Caki2 (cell line): ENCODE measurements around the gene FRAS1. TPM values are rescaled to one million over a fixed set of nuclear protein-coding genes. Genes with fewer than 3 reads are reported as not detected.

Source experiments
- DNase-seq: peaks from one replicate; pipeline ENCODE4 v3.0.0-alpha.2; 2015; ENCODE audit warnings: low read depth
- in situ Hi-C: cut with HindIII; loops from 2 replicates; pipeline ENCODE4 v1.10.0; 2016; ENCODE audit warnings: low sequenced_read_pairs, low pct_unique_long_range_greater_than_20kb, mixed read lengths
- total RNA-seq: library from RNA; depleted of rRNA; stranded (reverse); fragments of >200 nt; shearing (Covaris generic); gene quantifications from 2 replicates; pipeline ENCODE4 v1.2.3, GENCODE V29; 2014; ENCODE audit warnings: low replicate concordance; rRNA removed

Gene FRAS1
- total RNA-seq, 1 experiment from 2014 or later, result 0.30 TPM

DNA sequence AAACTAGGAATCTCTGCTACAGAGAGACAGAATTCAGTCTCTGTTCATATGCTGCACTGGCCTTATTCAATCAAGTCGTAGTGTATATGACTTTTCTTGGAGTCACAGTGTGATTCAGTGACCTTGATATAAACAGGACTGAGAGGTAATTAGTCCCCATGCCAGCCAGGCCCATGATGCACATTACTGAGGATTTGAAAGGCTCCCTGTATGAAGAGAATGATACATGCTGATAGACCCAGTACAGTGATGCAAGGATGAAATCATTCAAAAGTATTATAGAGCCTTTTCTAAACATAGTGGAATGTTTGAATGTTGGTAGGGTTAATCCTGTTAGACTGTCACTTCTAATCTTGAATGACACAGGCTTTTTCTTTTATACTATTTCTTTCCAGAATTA, 528.5 kb downstream of the FRAS1 start:
- no peak for DNase-seq
- in situ Hi-C loops, result no loop called here

DNA sequence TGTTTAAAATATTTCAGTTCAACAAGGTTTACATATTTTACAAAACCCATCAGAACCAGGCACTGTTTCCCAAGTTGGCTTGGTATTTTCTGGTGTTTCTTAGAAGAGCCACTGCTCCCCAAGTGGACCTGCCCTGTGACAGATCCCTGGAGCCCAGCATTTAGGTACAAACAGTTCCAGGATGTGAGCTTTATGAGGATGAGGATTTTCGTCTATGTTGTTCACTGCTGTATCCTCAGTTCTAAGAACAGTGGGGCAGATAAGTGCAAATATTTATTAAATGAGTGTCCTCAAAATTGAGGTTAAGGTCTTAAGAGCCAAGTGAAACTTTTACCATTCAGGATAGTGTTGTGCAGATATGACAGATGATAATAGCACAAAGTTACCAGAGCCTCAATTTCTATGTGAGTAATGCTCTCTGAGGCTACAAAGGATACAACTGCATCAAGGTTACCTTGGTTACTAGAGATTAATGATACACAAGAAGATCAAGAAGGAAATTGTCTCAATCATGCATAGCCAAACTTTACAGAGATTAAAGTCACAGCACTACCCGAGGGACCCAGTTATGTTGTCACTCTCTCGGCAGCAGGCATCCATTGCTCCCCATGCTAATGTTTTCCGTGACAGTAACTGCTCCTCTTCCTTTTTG, 531.9 kb downstream of the FRAS1 start:
- DNase-seq, result no peak
- in situ Hi-C loops, result no loop called here

- DNase-seq, result no peak
- in situ Hi-C loops, result no loop called here
Measured at GRCh38 chr4:78591404-78591803, 534.3 kb downstream of the FRAS1 start.

DNA sequence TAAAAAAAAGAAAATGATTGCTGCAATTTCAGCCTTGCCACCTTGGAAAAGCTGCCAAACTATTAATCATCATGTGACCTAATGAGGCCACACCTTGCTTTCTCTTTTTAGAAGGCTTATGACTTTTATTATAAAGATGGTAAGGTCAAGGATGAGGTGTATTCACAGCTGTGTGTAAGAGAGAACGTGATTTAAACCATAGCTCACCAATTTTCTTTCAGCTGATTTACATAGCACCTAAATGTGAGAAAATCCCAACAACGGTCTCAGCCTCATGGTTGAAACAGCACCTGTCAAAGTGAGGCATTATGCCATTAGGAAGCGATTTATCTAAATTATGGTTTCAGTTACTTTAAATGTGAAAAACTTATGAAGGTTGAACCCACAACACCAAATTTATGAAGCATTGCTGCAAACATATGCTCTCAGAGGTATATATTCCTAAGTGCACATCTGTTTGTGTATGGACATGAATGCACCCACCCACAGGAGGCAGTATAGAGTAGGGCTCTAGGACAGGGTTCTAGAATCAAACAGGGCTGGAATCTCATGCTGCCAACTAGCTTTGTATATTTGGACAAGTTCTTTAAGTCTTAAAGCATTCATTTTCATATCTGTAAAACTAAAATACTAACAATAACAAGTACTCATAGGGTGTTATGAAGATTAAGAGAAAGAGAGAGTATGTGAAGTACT, 535.1 kb downstream of the FRAS1 start:
- DNase-seq, result no peak
- in situ Hi-C loops, result no loop called here

Other genes starting within 250 kb of the FRAS1 start
- 1.7 and 2.1 TPM in 2 replicates for gene CNOT6L, start 238.0 kb upstream of the FRAS1 start, total RNA-seq
- gene MRPL1, start 194.5 kb upstream of the FRAS1 start, total RNA-seq, result 21.9 and 28.1 TPM in 2 replicates